ENCODE measurements around the gene AGO3.

DNA sequence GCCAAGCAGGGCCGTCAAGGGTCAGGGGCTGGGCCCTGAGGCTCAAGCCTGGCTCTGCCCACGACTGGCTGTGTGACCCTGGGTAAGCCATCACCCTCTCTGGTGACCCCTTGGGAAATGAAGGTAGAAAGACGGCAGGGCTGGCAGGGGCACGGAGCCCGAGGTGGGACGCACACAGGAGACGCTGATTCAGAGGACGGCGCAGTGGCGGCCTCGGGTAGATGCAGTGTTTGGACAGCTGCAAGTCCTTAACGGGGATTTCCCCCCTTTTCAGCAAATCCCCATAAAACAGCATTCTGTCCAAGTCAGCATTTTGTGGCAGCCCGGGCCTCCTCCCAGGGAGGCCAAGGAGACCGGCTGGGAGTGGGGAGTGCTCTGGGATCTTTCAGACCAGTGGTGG lies 177.4 kb downstream of the AGO3 start:
- TF ChIP-seq CTCF (IDR thresholded peaks at IDR 0.05) (no peak), POLR2A (IDR thresholded peaks at IDR 0.05) (no peak)

All from uterus (tissue), 2 donors.